ENCODE measurements around the gene PMEPA1. TPM values are rescaled to one million over a fixed set of nuclear protein-coding genes. Genes with fewer than 3 reads are reported as not detected.

Gene PMEPA1
- total and polyA plus RNA-seq, 4 donors: 0.61 to 1.5 (median 1.1) TPM

GRCh38 chr20:57688864-57689263 is 21.0 kb downstream of the PMEPA1 start:
- Histone ChIP-seq H3K36me3 (ENCODE audit: control insufficient read depth in 4 of 4, insufficient read depth in 3 of 4, low read depth in 1 of 4, low read length in 3 of 4) (no peaks in the 10 kb centered on the region), H3K27ac (ENCODE audit: low read depth in 1 of 2, low read length in 2 of 2) (no peak overlapping the region), H3K9me3 (ENCODE audit: control insufficient read depth in 4 of 4, low read length in 3 of 4) (no peaks in the 10 kb centered on the region), H3K4me3 (ENCODE audit: low read depth in 1 of 3, low read length in 3 of 3) (no peak overlapping the region), H3K27me3 (ENCODE audit: control insufficient read depth in 4 of 4, insufficient read depth in 4 of 4, low read length in 3 of 4) (peaks cover 0 to 5% (median 2%) of the 10 kb centered on the region in 4 donors), H3K9ac (ENCODE audit: low read depth in 1 of 2, low read length in 2 of 2) (no peak overlapping the region), H3K4me1 (ENCODE audit: control insufficient read depth in 4 of 4, insufficient read depth in 4 of 4, low read length in 3 of 4) (peaks cover 0 to 3% (median 0%) of the 10 kb centered on the region in 4 donors)
- no peak for DNase-seq (ENCODE audit: low spot score)
- WGBS: 75% methylated on average over 16 of the region's 16 CpGs
- no peak for TF ChIP-seq FOXA2 (IDR thresholded peaks at IDR 0.05)
- TF ChIP-seq TAF1 (conservative IDR thresholded peaks at IDR 0.05): no peak
- no peak for TF ChIP-seq NR2F2 (IDR thresholded peaks at IDR 0.05)
- TF ChIP-seq FOXA1 (IDR thresholded peaks at IDR 0.05): no peak
- TF ChIP-seq YY1 (IDR thresholded peaks at IDR 0.05): no peak
- no peak for TF ChIP-seq JUND (IDR thresholded peaks at IDR 0.05)
- no peak for TF ChIP-seq RAD21 (IDR thresholded peaks at IDR 0.05)
- TF ChIP-seq MAX (IDR thresholded peaks at IDR 0.05): no peak
- no peak for TF ChIP-seq ATF3 (IDR thresholded peaks at IDR 0.05)
- TF ChIP-seq REST (IDR thresholded peaks at IDR 0.05): no peak
- TF ChIP-seq ZBTB33 (IDR thresholded peaks at IDR 0.05): no peak
- TF ChIP-seq GABPA (IDR thresholded peaks at IDR 0.05 in 1 of 2, conservative IDR thresholded peaks at IDR 0.05 in 1 of 2): no peak

GRCh38 chr20:57688295-57688694 is 21.5 kb downstream of the PMEPA1 start:
- peaks cover 0 to 3% (median 0%) of the 10 kb centered on the region in 4 donors for H3K4me1 ChIP-seq (ENCODE audit: control insufficient read depth in 4 of 4, insufficient read depth in 4 of 4, low read length in 3 of 4)
- TF ChIP-seq HNF4A (conservative IDR thresholded peaks at IDR 0.05) (no peak), TAF1 (conservative IDR thresholded peaks at IDR 0.05) (no peak), GABPA (IDR thresholded peaks at IDR 0.05 in 1 of 2, conservative IDR thresholded peaks at IDR 0.05 in 1 of 2) (no peak), CTCF (IDR thresholded peaks at IDR 0.05; ENCODE audit: low read depth, low read length, missing input control) (no peak), MAX (IDR thresholded peaks at IDR 0.05) (no peak), NR2F2 (IDR thresholded peaks at IDR 0.05) (no peak), FOXA2 (IDR thresholded peaks at IDR 0.05) (no peak), JUND (IDR thresholded peaks at IDR 0.05) (no peak), SP1 (IDR thresholded peaks at IDR 0.05) (no peak), REST (IDR thresholded peaks at IDR 0.05) (no peak), HNF4G (IDR thresholded peaks at IDR 0.05) (no peak), RXRA (IDR thresholded peaks at IDR 0.05) (no peak), EGR1 (IDR thresholded peaks at IDR 0.05; ENCODE audit: low read depth in 2 of 2) (no peak), ATF3 (IDR thresholded peaks at IDR 0.05) (no peak)
- DNase-seq (ENCODE audit: low spot score): no peak
- H3K4me3 ChIP-seq (ENCODE audit: low read depth in 1 of 3, low read length in 3 of 3): no peak overlapping the region
- H3K27me3 ChIP-seq (ENCODE audit: control insufficient read depth in 4 of 4, insufficient read depth in 4 of 4, low read length in 3 of 4): peaks cover 0 to 5% (median 2%) of the 10 kb centered on the region in 4 donors
- H3K36me3 ChIP-seq (ENCODE audit: control insufficient read depth in 4 of 4, insufficient read depth in 3 of 4, low read depth in 1 of 4, low read length in 3 of 4): no peaks in the 10 kb centered on the region
- 81% methylated on average over 5 of the region's 5 CpGs for WGBS
- no peaks in the 10 kb centered on the region for H3K9me3 ChIP-seq (ENCODE audit: control insufficient read depth in 4 of 4, low read length in 3 of 4)
- no peak overlapping the region for H3K27ac ChIP-seq (ENCODE audit: low read depth in 1 of 2, low read length in 2 of 2)
- no peak overlapping the region for H3K9ac ChIP-seq (ENCODE audit: low read depth in 1 of 2, low read length in 2 of 2)
